ENCODE data around the gene HELZ. TPM values are rescaled to one million over a fixed set of nuclear protein-coding genes. Genes with fewer than 3 reads are reported as not detected.
"Not testable (repeated sequence)": the region's sequence is repeated elsewhere in the genome, so short reads cannot be mapped to it uniquely, and the experiment has no call there.

The HELZ gene
- total RNA-seq, 1 donor from 2014 or later, result 72.5 TPM

DNA sequence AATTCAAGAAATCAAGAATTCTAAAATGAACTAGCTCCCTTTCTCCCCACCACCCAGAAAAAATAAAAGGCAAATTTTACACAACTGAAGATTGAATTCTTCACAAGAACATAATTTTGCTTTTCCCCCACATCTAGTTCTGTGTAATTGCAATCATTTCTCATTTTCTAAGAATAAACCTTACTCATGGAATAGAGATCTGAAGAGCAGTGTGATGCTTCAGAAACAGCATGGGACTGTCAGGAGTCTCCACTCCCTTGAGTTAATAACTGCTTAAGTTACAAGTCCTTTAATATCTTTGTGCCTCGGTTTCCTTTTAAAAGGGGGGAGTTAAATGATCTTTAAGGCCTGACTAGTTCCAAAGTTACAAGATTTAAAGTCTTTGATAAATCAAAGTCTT, 147.0 kb downstream of the HELZ start:
- Histone ChIP-seq H3K36me3 (no peaks in the 10 kb centered on the region), H3K27me3 (no peaks in the 10 kb centered on the region), H3K4me1 (no peaks in the 10 kb centered on the region), H3K27ac (no peak overlapping the region), H3K4me3 (no peak overlapping the region), H3K9me3 (no peaks in the 10 kb centered on the region)
- DNase-seq (no peak), ATAC-seq (no peak)
- intact Hi-C loops (cut with DNase I), result no loop called here
- TF ChIP-seq, protein P1, sequence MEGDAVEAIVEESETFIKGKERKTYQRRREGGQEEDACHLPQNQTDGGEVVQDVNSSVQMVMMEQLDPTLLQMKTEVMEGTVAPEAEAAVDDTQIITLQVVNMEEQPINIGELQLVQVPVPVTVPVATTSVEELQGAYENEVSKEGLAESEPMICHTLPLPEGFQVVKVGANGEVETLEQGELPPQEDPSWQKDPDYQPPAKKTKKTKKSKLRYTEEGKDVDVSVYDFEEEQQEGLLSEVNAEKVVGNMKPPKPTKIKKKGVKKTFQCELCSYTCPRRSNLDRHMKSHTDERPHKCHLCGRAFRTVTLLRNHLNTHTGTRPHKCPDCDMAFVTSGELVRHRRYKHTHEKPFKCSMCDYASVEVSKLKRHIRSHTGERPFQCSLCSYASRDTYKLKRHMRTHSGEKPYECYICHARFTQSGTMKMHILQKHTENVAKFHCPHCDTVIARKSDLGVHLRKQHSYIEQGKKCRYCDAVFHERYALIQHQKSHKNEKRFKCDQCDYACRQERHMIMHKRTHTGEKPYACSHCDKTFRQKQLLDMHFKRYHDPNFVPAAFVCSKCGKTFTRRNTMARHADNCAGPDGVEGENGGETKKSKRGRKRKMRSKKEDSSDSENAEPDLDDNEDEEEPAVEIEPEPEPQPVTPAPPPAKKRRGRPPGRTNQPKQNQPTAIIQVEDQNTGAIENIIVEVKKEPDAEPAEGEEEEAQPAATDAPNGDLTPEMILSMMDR (IDR thresholded peaks at IDR 0.05), result no peak

DNA sequence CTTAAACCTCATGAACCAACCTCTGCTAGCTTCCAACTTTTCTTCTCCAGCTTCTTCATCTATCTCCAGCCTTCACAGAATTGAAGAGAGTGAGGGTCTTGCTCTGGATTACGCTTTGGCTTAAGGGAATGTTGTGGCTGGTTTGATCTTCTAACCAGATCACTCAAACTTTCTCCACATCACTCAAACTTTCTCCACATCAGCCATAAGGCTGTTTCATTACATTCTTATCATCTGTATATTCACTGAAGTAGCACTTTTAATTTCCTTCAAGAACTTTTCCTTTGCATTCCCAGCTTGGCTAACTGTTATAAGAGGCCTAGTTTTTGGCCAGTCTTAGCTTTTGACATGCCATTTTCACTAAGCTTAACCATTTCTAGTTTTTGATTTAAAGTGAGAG, 148.4 kb downstream of the HELZ start:
- intact Hi-C loops (cut with DNase I), result no loop called here
- ATAC-seq, result no peak
- Histone ChIP-seq H3K27me3 (no peaks in the 10 kb centered on the region), H3K4me3 (no peak overlapping the region), H3K27ac (no peak overlapping the region), H3K36me3 (no peaks in the 10 kb centered on the region), H3K4me1 (no peaks in the 10 kb centered on the region), H3K9me3 (no peaks in the 10 kb centered on the region)
- TF ChIP-seq, protein P1 (IDR thresholded peaks at IDR 0.05), result no peak
- no peak for DNase-seq

DNA sequence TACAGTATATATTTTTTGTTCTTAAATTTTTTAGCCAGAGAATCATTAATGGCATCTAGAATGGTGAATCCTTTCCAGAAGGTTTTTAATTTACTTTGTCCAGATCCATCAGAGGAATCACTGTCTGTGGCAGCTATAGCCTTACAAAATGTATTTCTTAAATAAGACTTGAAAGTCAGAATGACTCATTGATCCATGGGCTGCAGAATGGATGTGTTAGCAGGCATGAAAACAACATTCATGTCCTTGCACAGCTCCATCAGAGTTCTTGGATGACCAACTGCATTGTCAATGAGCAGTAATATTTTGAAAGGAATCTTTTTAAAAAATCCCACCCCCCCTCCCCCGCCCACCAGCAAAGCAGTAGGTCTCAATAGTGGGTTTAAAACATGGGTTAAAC, 149.2 kb downstream of the HELZ start:
- DNase-seq, result no peak
- no peak for ATAC-seq
- TF ChIP-seq, protein P1 (IDR thresholded peaks at IDR 0.05), result no peak
- Histone ChIP-seq H3K36me3 (no peaks in the 10 kb centered on the region), H3K27me3 (no peaks in the 10 kb centered on the region), H3K4me1 (no peaks in the 10 kb centered on the region), H3K9me3 (no peaks in the 10 kb centered on the region), H3K27ac (no peak overlapping the region), H3K4me3 (no peak overlapping the region)
- intact Hi-C loops (cut with DNase I), result no loop called here

DNA sequence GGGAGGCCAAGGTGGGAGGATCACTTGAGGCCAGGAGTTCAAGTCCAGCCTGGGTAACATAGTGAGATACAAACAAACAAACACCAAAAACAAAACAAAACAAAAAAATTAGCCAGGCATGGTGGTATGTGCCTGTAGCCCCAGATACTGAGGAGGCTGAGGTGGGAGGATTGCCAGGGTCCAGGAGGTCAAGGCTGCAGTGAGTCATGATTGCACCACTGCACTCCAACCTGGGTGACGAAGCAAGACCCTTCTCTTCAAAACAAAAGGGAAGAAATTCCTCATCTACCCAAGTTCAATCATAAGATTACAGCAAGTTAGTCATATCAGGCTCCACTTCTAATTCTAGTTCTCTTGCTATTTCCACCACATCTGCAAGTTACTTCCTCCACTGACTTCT, 149.7 kb downstream of the HELZ start:
- DNase-seq; H3K4me3 ChIP-seq; H3K9me3 ChIP-seq; H3K27ac ChIP-seq; ATAC-seq; intact Hi-C loops (cut with DNase I); H3K36me3 ChIP-seq; H3K4me1 ChIP-seq; H3K27me3 ChIP-seq: not testable (repeated sequence)

DNA sequence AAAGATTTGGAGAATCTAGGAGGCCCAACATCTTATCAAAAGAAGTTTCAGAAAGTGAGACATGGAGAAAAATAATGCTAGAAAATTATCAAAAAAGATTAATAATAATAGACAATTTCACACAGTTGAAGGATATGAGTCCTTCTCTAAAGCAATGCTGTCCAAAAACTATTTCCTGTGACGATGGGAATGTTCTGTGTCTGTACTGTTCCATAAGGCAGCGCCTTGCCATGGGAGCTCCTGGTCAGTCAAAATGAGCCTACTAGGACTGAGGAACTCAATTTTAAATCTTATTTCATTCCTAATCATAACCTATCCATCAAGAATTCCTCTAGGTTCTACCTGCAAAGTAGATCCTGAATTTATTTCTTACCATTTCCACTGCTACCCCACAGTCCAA, 151.6 kb downstream of the HELZ start:
- Histone ChIP-seq H3K36me3 (peaks cover 3% of the 10 kb centered on the region), H3K4me1 (no peaks in the 10 kb centered on the region), H3K27ac (no peak overlapping the region), H3K27me3 (no peaks in the 10 kb centered on the region), H3K4me3 (no peak overlapping the region), H3K9me3 (no peaks in the 10 kb centered on the region)
- TF ChIP-seq, protein P1 (IDR thresholded peaks at IDR 0.05), result no peak
- no peak for DNase-seq
- no peak for ATAC-seq
- intact Hi-C loops (cut with DNase I), result no loop called here

DNA sequence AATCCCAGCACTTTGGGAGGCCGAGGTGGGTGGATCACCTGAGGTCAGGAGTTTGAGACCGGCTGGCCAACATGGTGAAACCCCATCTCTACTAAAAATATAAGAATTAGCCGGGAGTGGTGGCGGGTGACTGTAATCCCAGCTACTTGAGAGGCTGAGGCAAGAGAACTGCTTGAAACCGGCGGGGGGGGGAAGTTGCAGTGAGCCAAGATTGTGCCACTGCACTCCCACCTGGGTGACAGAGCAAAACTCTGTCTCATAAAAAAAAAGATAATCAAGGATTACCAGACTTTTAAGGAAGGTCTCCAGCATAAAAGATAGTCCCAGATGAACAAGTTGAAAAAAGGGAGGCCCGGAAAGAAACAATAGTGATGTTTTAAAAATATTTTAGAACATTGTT, 152.3 kb downstream of the HELZ start:
- ATAC-seq; H3K4me3 ChIP-seq; H3K27me3 ChIP-seq; H3K36me3 ChIP-seq; intact Hi-C loops (cut with DNase I); H3K27ac ChIP-seq; H3K4me1 ChIP-seq; DNase-seq; H3K9me3 ChIP-seq: not testable (repeated sequence)

DNA sequence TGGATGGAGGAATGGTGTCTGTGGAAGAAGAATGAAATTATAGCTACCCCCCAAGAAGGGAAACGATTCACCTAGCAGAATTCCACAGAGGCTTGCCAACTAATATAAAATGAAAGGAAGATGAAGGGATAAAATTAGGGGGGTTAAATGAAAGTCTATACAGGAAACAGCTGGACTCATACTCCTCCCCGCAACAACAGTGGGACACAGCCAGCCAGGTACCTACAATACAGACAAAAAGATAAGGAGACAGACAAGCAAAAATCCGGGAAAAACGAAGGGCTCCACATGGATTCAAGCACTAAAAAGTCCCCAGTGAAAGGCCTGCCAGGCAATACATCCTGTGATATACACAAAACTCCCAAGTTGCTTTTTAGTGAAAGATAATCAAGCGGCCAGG, 152.7 kb downstream of the HELZ start:
- no peaks in the 10 kb centered on the region for H3K4me1 ChIP-seq
- H3K36me3 ChIP-seq, result peaks cover 4% of the 10 kb centered on the region
- ATAC-seq (no peak), DNase-seq (no peak)
- TF ChIP-seq, protein P1 (IDR thresholded peaks at IDR 0.05), result no peak
- intact Hi-C loops (cut with DNase I), result no loop called here
- no peaks in the 10 kb centered on the region for H3K27me3 ChIP-seq
- H3K27ac ChIP-seq, result no peak overlapping the region
- no peaks in the 10 kb centered on the region for H3K9me3 ChIP-seq
- no peak overlapping the region for H3K4me3 ChIP-seq

Measured in upper lobe of right lung (tissue), 1 donor.